GM18508 (cell line): ENCODE measurements around the gene CADM2.
"Not testable (repeated sequence)": the region's sequence is repeated elsewhere in the genome, so short reads cannot be mapped to it uniquely, and the experiment has no call there.

Experiments used
- ATAC-seq: cut with Tn5 transposase; IDR thresholded peaks from one replicate; pipeline ENCODE4 v1.9.1; 2021; ENCODE audit warnings: moderate number of reproducible peaks; ENCODE audit not compliant: insufficient read depth, unreplicated experiment

CADM2 gene

DNA sequence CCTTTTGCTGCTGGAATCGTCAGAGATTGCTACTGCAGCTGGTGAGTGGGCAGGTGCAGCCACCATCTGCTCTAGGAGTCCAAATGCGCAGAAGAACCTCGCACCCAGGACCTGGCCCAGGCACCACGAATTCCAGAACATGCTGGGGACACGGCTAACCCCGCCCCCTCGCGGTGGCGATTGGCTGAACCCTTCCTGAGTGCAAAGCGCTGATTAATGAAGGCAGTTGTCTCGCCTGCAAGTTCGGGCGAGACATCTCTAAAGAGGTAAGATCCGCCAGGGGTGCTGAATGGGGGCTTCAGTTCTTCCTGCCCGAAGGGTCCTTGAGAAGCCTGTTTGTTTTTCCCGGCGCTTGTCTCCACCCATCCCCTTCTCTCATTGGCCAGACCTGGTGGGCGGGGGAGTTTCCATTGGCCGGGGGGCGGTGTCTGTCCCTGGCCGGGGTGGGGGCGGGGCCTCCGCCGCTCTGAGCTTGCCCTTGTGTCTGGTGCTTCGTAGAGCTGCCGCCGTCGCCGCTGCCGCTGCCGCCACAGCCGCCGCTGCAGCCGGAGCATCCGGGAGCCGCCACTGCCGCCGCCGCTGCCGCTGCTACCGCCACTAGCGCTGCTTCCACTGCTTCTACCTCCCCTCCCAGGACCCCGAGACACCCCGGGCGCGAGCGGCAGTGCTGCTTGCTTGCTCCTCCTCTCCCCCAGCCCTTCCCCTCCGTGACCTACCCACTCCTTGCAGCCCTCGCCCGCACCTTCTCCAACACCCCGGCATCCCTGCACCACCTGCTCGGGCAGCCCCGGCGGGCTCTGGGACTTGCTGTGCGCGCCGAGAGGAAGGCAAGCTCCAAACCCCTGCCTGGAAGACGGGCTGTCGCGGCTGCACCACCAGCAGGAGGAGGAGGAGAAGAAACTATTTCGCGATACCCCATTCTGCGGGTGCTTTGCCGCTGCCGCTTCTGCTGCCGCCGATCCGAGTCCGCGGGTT is at the start of gene CADM2:
Gene CADM2, plus strand, starts transcription at position 495 of the 975 bp plus-strand sequence.
- peak; percentile 78 for ATAC-seq

DNA sequence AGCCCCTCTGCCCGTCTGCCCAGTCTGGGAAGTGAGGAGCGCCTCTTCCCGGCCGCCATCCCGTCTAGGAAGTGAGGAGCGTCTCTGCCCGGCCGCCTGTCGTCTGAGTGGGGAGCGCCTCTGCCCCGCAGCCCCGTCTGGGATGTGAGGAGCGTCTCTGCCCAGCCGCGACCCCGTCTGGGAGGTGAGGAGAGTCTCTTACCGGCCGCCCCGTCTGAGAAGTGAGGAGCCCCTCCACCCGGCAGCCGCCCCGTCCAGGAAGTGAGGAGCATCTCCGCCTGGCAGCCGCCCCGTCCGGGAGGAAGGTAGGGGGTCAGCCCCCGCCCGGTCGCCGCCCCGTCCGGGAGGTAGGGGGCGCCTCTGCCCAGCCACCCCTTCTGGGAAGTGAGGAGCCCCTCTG is 40.2 kb upstream of the CADM2 start:
- ATAC-seq, result not testable (repeated sequence)

DNA sequence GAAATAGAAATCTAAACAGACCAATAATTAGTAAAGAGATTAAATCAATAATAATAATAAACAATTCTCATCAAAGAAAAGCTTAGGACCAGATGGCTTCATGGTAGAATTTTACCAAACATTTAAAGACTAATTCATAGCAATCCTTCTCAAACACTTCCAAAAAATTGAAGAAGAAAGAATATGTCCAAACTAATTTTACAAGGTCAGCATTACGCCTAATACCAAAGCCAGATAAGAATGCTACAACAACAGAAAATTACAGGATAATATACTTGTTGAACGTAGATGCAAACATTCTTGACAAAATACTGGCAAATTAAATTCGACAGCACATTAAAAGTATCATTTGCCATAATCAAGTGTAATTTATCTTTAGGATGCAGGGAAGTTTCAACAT is 36.1 kb upstream of the CADM2 start:
- ATAC-seq, result no peak

DNA sequence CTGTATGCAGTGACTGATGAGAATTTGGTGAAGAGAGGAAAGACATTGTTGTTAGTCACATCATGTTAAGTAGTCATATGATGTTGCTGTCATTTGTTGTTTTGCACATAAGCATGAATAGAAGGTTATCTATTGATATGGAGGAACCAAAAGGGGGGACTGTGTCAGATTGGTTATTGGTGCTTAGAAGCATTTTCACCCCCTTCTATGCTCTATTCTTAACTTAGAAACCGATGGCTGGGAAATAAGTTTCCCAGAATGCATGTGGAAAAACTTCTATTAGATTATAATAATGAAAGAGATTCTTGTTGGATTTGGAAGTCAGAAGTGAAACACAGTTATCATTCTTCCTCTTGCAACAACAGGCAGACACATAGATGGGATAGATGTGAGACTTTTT is 33.2 kb upstream of the CADM2 start:
- ATAC-seq, result no peak

DNA sequence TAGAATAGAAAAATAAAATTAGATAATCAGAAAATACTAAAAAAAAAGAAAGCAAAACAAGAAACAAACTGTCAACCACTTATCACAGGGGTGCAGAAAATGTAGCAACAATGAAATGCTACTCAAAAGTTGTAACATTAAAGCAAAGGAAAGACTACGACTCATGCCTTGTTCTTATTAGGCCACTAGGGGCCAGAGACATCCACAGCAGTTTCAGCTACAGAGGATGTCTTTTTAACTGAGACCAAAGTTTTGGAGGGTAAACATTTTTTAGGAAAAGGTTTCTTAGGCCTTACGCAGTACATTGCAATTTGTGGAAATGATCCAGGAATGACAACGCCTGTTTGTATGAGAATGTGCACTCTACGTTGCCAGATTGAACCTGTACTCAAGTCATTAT is 15.4 kb upstream of the CADM2 start:
- no peak for ATAC-seq

DNA sequence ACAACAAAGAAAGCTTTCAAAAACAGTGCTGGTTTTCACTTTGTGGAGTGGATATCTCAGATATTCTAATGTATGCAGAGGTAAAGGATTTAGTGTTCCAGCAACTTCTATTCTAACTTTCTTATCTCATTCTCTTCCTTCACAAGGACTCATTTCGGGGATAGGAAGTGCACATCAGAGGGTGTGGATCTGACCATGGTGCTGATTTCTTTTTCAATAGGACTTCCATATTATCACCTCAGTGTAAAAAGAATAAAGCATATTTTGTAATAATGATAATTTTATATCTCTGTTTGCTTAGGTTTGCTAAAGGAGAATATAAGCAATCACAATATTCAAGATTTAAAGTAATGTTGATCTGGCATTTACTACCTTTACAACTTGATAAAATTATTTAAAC is 12.5 kb upstream of the CADM2 start:
- ATAC-seq, result no peak

DNA sequence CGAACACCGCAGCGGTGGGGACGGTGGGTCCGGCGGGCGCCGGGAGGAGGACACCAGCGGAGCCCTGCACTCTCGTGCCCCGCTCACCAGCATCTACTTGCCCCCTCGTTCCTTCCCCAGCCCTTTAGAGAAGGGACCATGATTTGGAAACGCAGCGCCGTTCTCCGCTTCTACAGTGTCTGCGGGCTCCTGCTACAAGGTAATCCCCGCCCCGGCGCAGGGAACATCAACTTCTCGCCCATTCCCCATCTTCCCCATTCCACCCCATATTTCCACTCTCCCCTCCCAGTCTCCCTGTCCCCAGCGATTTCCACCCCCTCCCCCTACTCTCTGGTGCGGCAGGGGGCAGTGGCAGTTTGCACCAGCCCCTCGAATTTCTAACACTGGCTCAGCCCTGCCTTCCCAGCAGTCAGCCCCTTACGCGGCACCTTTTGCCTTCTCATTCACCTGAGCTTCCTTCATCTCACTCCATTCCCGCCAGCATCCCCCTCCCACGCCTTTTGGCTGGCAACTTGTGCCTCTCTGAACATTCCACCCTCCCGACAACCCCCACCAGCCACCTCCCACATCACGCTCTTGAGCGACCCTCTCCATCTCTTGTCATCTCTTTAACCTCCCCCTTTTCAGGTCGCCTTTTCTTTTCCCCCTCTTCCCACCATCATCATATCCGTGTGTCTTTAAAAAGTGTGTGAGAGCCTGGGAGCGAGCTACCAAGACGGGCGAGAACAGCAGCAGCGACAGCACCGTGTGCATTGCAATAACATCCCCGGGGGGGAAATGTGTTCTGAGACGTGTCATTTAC is 882 bp downstream of the CADM2 start:
- no peak for ATAC-seq

DNA sequence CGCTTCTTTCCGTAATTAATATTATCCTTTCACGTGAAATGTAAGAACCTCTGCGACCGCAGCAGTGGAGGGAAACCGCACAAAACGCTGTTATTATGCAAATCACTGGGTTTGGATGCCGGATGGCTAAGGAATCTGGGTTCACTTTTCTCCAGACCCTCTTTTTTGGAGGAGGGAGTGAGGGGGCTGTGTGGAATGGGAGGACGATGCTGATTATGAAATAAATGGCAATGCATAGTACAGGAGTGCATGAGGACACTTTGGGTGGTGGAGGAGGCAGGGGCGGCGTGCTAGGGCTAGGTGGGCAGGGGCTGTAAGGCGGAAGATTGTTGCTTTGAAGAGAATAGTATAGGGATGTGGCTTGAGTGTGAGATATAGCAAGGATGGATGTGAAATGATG is 1.8 kb downstream of the CADM2 start:
- no peak for ATAC-seq

DNA sequence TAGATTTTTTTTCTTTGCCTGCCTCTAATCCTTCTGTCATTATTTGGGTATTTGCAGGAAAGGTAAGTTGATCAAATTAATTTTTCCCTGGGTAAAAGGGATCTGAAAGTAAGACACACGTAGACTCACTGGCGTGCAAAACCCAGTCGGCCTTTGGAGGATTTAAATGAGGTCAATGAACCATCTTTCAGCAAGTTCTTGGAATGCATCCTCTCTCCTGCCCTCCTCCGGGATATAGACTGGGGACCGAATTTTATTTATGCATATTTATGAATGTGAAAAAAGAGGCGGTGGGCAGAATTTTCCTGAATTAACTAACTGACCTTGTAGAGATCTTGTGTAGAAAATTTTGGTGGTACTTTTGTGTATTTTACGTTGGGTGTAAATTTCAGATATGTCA is 2.2 kb downstream of the CADM2 start:
- ATAC-seq, result no peak

DNA sequence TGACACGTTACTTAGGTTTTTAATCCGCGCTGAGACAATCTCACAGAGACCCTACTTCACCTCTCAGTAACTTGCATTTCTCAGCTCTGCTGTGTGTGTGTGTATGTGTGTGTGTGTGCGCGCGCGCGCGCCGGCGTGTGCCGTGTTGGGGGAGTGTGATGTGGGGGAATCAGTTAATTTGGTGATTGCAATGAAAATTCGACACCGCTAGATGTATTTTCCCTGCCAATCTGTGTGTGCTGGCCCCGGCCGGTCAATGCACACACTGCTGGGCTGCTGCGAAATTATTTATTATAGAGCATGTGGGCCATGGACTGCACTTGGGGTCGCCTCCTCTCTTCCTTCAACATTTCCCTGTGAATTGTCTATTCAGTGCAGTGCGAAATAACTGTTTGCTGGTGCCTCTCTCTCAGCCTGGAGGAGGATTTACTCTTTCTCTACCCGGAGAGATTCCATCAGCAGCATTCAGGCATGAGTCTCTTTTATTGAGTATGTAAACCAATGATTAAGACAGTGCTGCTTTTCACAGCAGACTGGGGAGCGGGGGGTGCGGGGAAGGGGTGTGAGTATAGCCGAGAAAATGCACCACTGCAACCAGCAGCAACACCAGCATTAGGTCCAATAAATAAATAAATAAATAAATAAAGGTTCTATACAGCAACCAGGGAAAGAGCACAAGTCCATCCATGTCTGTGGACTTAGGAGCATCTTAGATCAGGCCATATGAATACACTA is 2.9 kb downstream of the CADM2 start:
- no peak for ATAC-seq

DNA sequence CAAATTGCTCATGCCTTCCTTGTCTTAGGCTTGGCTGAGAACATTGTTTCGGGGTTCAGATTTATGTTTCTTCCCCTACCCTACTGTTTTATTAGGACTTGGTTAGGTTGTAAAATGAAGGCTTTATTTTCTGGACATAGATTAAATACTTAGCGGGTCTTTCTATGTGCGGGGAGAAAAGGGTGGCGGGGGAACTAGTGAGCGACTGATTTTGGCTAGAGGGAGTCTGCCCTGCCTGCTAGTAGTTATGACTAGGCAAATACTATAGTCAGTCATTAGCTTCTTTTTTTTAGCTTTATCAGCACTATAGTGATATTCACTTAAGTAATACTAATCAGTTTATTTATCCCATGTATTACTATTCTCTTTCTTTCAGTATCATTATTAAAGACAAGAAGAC is 3.6 kb downstream of the CADM2 start:
- no peak for ATAC-seq

DNA sequence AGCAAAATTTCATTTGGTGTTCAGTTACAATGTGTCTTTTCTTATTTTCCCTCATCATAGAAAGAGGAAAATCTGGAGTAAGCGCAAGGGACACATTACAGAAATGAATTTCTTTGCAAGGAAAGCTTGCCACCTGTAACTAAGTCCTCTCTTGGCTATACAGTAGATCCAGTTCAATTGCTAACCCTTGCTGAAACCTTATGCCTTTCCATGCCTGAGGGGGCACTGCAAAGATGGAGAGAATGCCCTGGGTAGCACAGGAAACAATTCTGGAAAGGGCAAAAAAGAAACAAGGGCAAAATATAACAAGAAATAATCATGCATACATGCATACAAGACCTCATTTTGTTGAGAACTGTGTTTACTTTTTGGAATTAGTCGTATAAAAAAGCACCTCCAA is 4.3 kb downstream of the CADM2 start:
- no peak for ATAC-seq

DNA sequence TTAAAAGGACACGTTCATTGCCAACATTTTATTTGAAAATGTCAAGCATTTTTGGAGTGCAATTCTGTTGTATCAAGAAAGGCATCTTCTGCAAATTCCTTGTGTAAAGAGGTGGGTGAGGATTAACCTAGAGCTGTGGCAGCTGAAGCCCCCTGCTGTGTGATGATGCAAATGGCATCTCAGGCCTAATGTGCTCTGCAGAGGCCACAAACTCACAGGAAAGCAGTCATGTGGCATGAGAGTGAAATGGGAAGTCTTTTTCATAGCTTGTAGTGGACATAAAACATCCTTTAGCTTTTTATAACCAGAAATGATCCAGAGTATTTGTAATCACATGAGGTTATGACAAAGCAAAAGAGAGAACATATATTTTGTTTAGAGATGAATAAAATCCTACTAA is 6.4 kb downstream of the CADM2 start:
- ATAC-seq, result no peak

DNA sequence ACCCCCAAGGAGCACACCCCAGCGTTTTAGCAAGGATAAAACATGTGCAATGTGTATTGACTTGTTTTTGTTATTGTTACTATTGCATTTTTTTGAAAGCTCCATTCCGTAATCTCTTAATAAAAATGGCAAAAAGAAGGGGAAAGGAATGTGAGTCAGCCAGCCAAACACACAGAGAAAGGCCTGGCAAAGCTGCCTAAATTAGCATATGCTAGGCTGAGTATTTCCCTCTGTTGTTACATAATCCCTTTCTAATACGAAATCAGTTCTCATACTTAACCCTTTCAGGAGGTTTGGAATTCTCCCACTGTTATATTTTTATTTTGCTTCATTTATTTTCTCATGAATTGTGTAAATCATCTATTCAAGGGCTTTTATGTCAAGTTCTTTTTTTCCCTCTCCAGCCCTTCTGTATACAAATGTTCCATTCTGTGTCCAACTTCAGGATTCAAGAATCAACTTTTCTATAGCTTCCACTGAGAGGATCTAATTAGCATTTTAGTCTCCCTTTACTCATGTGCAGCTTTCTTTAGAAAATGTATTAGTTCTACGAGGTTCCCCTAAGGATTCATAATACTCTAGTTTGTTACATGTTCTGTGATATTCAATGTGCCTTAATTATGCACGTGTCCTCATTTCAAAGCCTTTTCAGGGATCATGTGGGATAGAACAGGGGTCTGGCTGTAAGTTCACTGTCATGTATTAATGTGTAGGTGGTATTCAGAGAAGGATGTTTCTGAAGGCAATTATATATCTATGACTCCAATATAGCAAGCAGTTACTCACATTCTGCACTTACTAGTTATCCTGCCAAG is 9.2 kb downstream of the CADM2 start:
- ATAC-seq, result no peak

DNA sequence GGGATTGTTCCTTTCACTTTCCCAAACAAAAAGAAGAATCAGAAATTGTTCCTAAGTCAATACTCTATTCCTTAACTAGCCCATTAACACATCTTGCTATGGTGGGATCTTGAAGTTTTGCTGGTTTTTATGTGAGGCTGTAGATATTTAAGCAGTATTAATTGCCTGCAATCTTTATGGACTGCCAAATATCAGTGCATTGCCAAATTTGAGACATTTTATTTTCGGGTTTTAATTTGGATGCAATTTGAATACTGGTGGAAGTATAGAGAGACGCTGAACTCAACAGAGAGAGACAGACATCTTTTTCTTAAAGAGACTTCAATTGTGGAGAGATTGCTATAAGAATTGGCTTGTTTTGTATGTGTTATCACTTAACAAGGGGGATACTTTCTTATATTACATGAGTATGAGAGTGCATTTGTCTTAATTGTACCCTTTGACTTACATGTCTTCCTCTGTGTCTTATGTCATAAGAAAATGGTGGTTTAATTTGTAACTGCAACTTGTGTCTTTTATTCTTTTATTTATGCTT is 10.0 kb downstream of the CADM2 start:
- ATAC-seq, result no peak

DNA sequence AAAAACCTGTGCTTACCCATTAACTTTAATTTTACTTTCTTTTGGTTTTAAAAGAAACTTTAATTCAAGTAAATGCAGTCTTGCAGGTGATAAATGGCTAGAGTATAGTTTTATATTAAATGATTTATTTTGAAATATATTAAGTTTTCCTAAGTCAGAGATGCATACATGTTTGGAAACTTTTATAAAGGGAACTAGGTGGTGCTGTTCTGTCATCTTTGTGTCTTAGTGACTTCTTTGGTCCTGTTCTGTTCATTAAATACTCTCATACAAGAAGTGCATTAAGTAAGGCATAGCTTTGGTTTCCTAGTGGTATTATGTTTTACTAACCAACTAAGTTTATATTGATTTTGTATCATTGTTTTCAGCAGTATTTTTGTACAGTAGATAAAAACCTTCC is 15.6 kb downstream of the CADM2 start:
- no peak for ATAC-seq

DNA sequence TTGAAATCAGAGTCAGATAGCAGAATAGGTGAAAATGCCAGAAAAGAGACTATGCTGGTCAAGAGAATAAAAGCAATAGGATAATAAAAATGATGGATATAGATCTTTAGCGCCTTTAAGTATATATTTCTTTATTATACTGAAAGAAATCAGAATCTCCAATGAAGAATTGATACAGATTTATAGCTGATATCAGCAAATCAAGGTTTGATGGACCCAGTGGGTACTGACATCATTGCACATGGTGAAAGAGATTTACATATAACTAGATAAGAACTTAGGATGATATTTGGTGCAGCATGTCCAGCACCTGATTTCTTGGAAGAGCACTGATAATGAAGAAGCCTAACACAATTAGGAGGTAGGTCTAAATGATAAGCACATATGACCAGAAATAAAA is 18.2 kb downstream of the CADM2 start:
- no peak for ATAC-seq

DNA sequence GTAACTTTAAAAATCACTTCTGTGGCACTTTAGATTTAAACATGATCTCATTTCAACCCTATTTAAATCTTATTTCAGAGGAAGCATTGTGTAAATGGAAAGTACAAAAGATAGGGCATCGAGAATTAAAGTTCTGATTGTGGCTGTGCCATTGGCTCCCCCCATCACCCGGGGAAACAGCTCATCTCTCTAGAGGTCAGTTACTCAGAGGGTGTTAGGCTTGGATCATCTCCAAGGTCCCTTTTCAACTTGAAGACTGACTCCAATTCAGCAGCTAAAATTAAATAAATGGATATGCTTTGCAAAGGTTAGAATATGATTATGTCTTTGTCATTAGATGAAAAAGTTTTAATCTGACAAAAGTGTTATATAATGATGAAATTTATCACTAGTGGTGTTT is 20.1 kb downstream of the CADM2 start:
- ATAC-seq, result no peak

DNA sequence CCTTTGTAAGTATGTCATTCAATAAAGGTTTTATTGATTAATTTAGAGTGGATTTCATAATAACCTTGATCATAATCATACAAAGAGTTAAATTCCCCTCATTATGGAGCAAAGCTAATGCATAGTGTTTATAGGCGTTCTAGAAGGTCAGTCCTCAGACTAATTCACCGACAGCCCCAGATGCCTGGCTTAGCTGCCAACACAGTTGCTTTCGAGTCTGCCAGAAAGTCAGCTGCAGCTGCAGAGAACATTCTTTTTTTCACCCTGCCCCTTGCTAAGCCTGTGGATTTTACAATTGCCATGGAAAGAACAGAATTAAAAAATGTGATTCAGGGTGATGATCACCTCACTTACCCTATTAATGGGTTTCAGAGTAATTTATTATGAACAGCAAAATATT is 21.2 kb downstream of the CADM2 start:
- no peak for ATAC-seq

DNA sequence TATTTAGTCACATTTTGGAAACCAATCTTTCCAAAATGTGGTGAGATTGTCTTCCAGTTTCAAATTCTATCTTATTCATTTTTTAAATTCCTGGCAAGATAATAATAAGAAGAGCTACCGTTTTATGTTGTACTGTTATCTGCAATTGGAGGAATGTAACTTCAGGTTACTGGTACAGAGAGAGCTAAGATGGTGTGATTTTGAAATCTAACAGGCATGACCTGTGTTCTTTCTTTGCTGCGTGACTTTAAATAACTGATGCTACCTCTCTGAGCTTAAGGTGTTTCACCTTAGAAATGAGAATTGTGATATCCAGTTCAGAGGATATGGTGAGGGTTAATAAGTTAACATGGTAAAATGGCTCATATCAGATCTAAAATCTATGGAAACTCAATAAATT is 21.7 kb downstream of the CADM2 start:
- no peak for ATAC-seq
